Brain pericyte (primary cell): ENCODE measurements around the gene BPGM.
"Not testable (repeated sequence)": the region's sequence is repeated elsewhere in the genome, so short reads cannot be mapped to it uniquely, and the experiment has no call there.

ENCODE experiments used
- DNase-seq: peaks from one replicate; pipeline ENCODE4 v3.0.0-alpha.2; 2012; ENCODE audit warnings: low read depth, low spot score

Gene BPGM

GRCh38 chr7:134630893-134631292, 15.8 kb upstream of the BPGM start:
- no peak for DNase-seq

DNA sequence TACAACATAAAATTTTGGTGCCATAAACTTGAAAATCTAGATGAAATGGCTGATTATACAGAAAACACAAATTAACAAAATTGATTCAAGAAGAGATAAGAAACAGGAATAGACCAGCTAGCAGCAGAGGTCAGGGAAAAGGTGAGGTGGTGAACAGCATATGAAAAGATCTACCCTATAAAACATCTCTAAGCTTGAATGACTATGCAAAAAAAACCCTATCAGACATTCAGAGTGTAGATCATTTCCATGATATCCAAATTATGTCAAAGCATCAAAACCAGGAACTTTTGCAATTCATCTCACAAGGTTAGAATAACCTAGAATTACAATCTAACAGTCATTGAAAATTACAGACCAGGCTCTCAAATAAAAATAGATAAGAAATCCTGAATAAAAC, 14.6 kb upstream of the BPGM start:
- DNase-seq: no peak

DNA sequence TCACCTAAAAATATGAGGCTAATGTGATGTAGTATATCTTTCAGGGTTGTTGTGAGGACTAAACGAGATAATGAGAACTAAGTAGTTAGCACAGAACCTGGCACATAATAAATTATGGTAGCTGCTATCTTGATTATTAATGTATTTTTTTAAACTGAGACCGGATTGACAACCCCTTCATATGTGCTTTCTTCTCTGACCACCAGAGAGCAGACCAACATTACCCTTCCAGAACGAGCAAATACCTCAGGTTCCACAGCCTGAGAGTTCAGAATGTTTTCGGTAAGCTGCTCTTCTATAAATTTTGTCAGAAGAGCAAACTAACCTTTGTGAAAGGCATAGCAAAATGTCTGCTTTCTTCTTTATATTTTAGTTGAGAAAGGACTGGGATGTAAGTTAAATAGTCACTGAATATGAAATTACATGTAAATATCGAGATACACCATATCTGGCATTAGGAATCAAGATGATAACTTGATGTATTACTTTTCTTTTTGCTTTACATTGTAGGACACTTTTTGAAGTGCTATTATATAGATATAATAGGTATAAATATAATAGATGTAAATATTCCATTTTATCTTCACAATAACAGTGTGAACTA, 13.6 kb upstream of the BPGM start:
- DNase-seq: no peak

DNA sequence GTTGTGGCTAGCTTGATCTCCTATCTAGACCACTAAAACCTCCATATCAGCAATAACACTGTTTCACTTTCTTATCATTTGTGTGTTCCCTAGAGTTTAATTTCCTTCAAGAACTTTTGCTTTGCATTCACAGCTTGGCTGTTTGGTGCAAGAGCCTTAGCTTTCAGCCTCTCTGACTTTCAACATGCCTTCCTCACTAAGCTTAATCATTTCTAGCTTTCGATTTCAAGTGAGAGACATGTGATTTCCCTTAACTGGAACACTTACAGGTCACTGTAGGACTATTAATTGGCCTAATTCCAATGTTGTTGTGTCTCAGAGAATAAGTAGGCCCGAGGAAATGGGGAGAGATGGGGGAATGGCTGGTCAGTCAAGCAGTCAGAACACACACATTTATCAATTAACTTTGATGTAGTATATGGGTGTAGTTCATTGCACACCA, 10.6 kb upstream of the BPGM start:
- no peak for DNase-seq

GRCh38 chr7:134637441-134637840, 9.2 kb upstream of the BPGM start:
- no peak for DNase-seq

DNA sequence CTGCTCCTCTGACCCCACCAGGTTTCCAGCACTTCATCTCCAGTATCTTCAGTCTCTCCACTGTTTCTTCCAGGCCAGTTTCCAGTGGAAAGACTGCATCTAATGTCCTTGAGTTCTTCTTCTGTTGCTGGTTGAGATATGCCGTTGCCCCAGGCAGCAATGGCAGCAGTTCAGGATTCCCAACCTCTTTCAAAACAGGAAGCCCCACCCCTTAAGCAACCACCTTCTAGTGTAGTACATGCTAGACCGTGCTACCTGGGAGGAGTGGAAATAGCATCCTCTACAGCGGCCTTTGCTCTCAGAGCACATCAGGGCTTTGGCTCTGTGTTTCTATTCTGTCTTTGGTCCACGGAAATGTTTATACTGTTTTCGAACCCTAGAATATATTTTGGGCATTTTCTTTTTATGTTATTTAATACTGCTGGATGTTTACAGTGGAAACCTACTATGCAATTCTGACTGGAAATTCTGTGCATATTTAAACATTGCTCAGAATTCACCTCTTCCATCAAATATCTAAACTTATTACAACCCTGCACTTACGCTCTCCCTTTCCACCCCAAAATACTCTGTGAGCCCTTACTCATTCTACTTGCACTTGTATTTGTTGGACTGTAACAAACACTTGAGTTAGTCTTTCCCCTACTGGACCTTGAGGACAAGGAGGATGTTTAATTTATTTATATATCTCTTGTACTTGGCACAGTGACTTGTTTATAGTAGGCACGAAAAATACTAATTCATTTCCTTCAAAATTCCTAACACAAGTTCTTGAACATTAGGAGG, 8.5 kb upstream of the BPGM start:
- DNase-seq: no peak

- no peak for DNase-seq
Measured at GRCh38 chr7:134639061-134639460, 7.6 kb upstream of the BPGM start.

DNA sequence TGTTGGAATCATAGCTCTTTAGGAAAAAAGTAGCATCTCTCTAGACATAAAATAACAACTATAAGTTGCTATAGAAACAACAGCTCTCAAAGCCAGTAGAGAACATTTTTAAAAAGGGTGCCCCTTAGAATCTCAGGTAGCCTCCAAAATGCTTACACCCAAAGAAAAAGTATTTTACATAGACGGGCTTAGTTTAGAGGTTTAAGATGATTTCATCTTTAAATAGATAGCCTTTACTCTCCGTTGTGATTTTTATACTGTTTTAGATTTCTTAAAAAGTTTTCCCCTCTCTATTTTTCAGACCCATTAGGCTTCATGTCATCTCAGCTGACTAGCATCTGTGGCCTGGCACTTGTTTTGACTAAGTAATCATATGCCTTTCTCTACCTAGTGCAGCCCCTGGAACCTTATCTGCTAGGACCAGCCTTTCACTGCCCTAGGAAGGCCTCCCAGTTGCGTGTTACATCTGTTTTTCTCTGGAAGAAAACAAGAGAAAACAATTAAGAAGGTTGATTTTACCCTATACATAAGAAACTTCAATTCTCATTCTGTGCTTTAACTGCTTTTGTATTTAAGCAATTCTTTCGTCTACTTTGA, 6.9 kb upstream of the BPGM start:
- DNase-seq: no peak

DNA sequence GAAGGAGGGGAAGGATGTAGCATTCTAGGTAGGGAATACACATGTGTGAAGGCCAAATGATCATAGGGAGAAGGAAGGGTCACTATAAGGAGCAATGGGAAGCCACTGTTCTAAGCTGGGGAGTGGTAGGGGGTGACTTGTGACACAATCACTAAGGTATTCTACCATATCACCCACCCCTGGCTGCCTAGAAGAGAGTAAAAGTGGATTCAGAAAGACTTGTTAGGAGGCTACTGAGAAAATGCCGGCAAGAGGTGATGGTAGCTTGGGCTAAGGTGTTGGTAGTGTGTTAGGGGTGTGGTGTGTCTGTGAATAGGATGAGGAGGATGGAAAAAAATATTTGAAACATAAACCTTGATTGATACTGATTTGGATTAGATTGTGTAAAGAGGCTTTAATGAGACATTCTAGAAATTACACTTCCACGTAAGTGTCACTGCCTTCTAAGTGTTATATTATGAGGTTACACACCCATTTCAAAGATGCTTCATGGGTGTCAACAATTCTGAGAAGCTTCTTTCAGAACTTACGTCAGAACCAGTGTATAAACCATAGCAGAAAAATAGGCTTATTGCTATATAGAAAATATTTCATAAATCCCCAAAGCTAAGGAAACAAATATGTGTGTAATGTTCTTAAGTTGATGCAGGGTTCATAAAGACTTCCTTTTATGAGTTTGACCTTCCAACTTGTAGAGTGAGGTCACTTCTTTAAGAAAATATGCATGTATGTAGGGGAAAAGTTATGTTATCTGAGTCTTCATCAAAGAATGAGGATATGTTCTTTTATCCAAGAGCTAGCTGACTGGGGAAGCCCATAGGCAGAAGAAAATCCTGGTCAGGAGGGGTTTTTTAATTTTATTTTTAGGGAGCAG, 5.6 kb upstream of the BPGM start:
- DNase-seq: no peak

- DNase-seq: not testable (repeated sequence)
Measured at GRCh38 chr7:134641981-134642380, 4.7 kb upstream of the BPGM start.

GRCh38 chr7:134643131-134643530, 3.5 kb upstream of the BPGM start:
- DNase-seq: no peak

DNA sequence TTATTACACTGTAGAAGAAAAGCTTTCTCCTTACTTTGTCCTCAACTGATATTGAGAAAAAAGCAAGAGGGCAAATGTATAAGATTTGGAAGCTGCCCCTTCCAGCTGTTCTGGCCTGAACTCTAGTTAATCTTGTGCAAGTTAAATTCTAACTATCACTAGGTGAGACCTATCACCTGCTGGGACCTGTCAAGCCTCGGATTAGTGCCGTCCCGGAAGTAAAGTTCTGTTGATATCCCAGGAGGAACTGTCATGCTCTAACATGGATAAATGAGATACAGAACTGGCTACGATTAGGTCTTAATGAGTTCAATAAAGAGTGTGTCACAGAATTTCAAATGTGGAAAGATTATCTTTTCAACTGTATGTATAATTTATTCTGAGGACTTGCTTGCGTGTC, 1.2 kb upstream of the BPGM start:
- DNase-seq: no peak

DNA sequence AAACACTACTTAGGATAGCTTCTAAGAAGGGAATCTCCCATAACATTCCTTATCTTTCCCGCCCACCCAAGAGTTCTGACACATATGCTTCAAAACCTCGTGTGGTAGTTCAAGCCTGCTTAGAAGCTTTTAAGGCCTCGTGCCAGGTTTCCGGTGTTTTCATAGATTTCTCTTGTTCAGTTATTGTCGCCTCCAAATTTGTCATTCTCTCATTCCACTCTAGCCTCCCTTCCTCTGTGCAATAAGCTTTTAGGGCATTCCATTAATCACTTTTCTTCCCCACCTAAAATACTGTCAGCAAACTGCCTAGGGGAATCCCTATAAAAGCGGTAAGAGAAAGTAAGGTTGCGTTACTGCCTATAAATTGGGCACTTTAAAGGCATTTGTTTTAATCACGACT, 718 bp upstream of the BPGM start:
- DNase-seq: no peak

- no peak for DNase-seq
Measured at GRCh38 chr7:134648456-134648855, 1.8 kb downstream of the BPGM start.

- DNase-seq: no peak
Measured at GRCh38 chr7:134649226-134649775, 2.6 kb downstream of the BPGM start.

DNA sequence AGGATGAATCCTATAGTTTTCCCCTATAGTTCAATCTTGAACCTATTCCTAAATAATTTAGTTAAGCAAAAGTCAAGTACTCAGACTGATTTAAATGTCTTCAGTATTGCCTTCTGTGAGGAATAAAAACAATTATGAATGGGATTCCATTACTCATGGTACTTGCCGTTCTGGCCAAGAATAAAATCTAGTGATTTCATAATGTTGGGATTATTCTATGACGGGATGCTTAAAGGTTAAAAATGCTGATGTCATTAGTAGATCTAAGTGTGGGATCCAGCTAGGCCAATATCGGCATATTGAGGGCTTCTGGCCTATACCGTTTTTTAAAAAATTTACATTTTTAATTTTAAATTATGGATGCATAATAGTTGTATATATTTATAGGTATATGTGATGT, 5.3 kb downstream of the BPGM start:
- no peak for DNase-seq

DNA sequence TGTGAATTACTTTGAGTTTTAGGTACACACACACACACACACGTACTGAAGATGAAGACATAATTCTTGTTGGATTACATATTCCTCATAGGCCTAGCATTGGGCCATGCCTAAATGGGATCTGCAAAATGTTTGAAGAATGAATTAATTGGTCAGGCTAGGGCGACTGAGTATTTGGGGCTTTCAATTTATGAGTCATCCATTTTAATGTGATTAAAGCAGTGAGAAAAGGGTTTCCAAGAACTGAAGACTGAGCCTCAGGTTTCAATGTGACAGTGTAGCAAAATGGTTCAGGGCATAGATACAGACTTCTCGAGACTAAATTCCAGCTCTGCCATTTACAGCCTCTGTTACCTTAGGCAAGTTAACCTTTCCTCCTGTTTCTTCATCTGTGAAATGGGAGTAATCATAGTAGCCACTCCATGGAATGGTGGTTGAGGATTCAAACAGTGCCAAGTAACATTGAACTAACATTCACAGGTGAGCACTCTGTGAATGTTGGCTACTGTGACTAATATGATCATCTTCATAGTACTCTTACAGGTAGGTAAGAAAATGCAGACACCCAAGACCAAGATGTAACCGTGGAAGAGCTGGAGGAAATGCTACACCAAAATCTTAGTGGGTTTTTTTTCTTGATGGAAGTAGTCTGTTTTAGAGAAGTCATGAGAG, 7.6 kb downstream of the BPGM start:
- DNase-seq: no peak

- no peak for DNase-seq
Measured at GRCh38 chr7:134657526-134657925, 10.9 kb downstream of the BPGM start.

DNA sequence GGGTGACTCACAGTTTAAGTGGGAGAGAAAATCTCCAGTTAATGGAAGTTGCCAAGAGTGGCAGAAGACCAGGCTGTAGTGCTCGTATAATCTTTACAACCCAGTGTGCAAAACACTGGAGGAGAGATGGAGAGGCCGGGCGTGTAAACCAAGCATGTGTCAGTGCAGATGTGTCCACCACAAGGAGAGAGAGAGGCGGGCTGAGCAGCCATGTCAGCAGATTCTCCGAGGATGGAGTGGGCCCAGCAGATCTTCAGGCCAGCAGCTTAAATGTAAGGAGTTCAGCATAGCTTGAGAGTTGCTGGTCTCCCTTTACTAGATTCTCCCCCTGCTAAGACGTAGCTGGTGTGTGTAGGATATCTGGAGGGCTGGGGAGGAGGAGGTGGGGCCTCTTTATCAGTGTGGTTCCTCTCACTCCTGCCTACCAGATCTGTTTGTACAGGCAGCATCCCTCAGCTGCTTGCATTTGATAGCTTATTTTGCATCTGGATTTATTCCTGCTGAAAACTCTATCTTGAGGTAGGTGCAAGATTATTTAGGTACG, 13.7 kb downstream of the BPGM start:
- DNase-seq: no peak

DNA sequence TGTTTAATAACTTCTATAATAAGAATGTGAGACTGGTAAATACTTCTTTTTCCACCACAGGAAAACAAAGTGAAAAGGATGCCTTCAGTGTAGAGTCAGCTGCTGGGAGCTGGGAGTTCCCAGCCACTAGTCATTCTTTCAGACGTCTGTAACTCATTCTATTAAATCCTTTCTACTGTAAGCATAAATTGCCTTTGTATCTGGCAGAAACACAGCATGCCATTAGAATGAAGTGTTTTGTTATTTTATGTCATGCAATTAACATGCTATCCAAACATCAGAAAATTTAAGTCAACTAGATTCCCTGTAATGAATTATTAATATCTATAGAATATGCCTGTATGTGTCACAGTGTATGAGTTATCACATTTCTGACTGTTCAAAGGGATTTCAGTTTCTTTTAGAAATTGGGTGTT, 14.3 kb downstream of the BPGM start:
- DNase-seq: no peak
